K562 (cell line): Measurements from ENCODE around the gene RNF144A. TPM values are rescaled to one million over a fixed set of nuclear protein-coding genes. Genes with fewer than 3 reads are reported as not detected.
A peak's percentile ranks its signal among the peaks of the same experiment; 100 is the strongest.

Source experiments
- ATAC-seq: fragments of 200-7000 bp; cut with Tn5 transposase; 3 replicates; pipeline ENCODE4 v1.9.1; 2020; ENCODE audit warnings: moderate library complexity
- Bru-seq: library from RNA; stranded (reverse); fragments of 400-500 nt; gene quantifications from one replicate; lab custom pipeline; 2021; lab: Mats Ljungman, UMichigan
- BruChase-seq, 2 experiments: library from RNA; stranded (reverse); fragments of 400-500 nt; gene quantifications; one replicate each; lab custom pipeline; 2021; lab: Mats Ljungman, UMichigan
- BruUV-seq: library from RNA; stranded (reverse); fragments of 400-500 nt; replicated peaks from 2 replicates; lab custom pipeline; 2021; lab: Mats Ljungman, UMichigan
- CTCF ChIA-PET: fragments of 300-600 bp; formaldehyde crosslinking; extraction: SDS; loops from one replicate; lab custom pipeline; 2021; ENCODE audit warnings: low intra/inter-chr PET ratio; lab: Yijun Ruan, JAX
- POLR2A ChIA-PET: fragments of 300-600, 350-650 bp; sonication (Branson Sonifier 250); formaldehyde crosslinking; extraction: SDS; loops from one replicate; lab custom pipeline; 2021; ENCODE audit warnings: antibody characterized with exemption, inconsistent platforms; lab: Yijun Ruan, JAX
- DNase-seq, 4 experiments: peaks; one replicate each; pipeline versions ENCODE4 v3.0.0 to v3.0.0-alpha.2; 2011 to 2018; ENCODE audit warnings: low spot score in 3 of 4, mixed read lengths in 3 of 4; ENCODE audit errors: extremely low read depth in 1 of 4
- FAIRE-seq: peaks from 2 replicates; lab custom pipeline; 2011; peaks lifted over from hg19 to GRCh38; lab: Jason Lieb, UNC
- H2AFZ ChIP-seq: 2 replicates; pipeline ENCODE4 v1.6.0; 2011; ENCODE audit warnings: low read depth, low read length, control low read depth, inconsistent platforms
- H3K27ac ChIP-seq: fragments of 200-600 bp; 3 replicates; pipeline ENCODE4 v1.8.0; 2011; ENCODE audit warnings: low read depth, mild to moderate bottlenecking, control low read depth, inconsistent platforms, low read length, moderate library complexity, mixed read lengths; ENCODE audit errors: extremely low read depth
- H3K27me3 ChIP-seq, 2 experiments: fragments of 300-600 bp in 1 of 2; 2 replicates in 1 of 2; 3 replicates in 1 of 2; pipeline versions ENCODE4 v1.6.0 to v1.8.0; 2011; ENCODE audit warnings: inconsistent platforms in 2 of 2, low read length in 2 of 2, mild to moderate bottlenecking in 1 of 2, mixed read lengths in 1 of 2, moderate library complexity in 1 of 2; ENCODE audit not compliant: control insufficient read depth in 2 of 2, insufficient read depth in 2 of 2
- H3K36me3 ChIP-seq: fragments of 300-600 bp; 3 replicates; pipeline ENCODE4 v1.8.0; 2011; ENCODE audit warnings: mild to moderate bottlenecking, low read length, inconsistent platforms; ENCODE audit not compliant: control insufficient read depth, insufficient read depth
- H3K4me1 ChIP-seq, 2 experiments: fragments of 200-600 bp in 1 of 2; replicated peaks in 1 of 2; 2 replicates in 1 of 2; 3 replicates in 1 of 2; pipeline versions ENCODE4 v1.5.1 to v1.8.0; 2011; ENCODE audit warnings: inconsistent platforms in 2 of 2, low read length in 2 of 2, mild to moderate bottlenecking in 1 of 2, mixed read lengths in 1 of 2, moderate library complexity in 1 of 2; ENCODE audit not compliant: control insufficient read depth in 2 of 2, insufficient read depth in 2 of 2
- H3K4me2 ChIP-seq: 2 replicates; pipeline ENCODE4 v1.6.1; 2011; ENCODE audit warnings: low read length, control low read depth, inconsistent platforms, mixed read lengths; ENCODE audit not compliant: insufficient read depth
- H3K4me3 ChIP-seq: fragments of 200-600 bp; sonication (generic), shearing (Covaris generic); 2 replicates; pipeline ENCODE4 v1.5.1; 2016; ENCODE audit warnings: control low read depth, inconsistent platforms
- H3K79me2 ChIP-seq: fragments of 200-600 bp; 3 replicates; pipeline ENCODE4 v1.8.0; 2011; ENCODE audit warnings: low read length, inconsistent platforms; ENCODE audit not compliant: control insufficient read depth, insufficient read depth
- H3K9ac ChIP-seq, 2 experiments: 2 replicates each; pipeline versions ENCODE4 v1.6.0 to v1.6.1; 2011; ENCODE audit warnings: low read depth in 2 of 2, low read length in 2 of 2, control low read depth in 1 of 2, inconsistent platforms in 1 of 2, mild to moderate bottlenecking in 1 of 2, mixed read lengths in 1 of 2; ENCODE audit not compliant: insufficient read depth in 1 of 2
- H3K9me1 ChIP-seq: one replicate; pipeline ENCODE4 v1.6.0; 2011; ENCODE audit warnings: inconsistent platforms, mild to moderate bottlenecking, low read length, moderate library complexity; ENCODE audit not compliant: control insufficient read depth, insufficient read depth
- H3K9me3 ChIP-seq: replicated peaks from 2 replicates; pipeline ENCODE4 v1.5.1; 2011; ENCODE audit warnings: low read depth, low read length, inconsistent platforms; ENCODE audit not compliant: control insufficient read depth, insufficient read depth
- H4K20me1 ChIP-seq: replicated peaks from 2 replicates; pipeline ENCODE4 v1.6.1; 2011; ENCODE audit warnings: low read length, inconsistent platforms, mixed read lengths; ENCODE audit not compliant: control insufficient read depth, insufficient read depth
- FOXJ3 ChIP-seq: sonication (generic); formaldehyde crosslinking; IDR thresholded peaks from 2 replicates; pipeline ENCODE4 v1.4.0; 2020; ENCODE audit warnings: mild to moderate bottlenecking, missing genetic modification reagents
- GATAD2B ChIP-seq: fragments of 450-650 bp; IDR thresholded peaks from 2 replicates; pipeline ENCODE4 v1.6.1; 2017; ENCODE audit warnings: mild to moderate bottlenecking, borderline replicate concordance
- MTA1 ChIP-seq: fragments of 450-650 bp; IDR thresholded peaks from 2 replicates; pipeline ENCODE4 v1.6.1; 2017; ENCODE audit warnings: borderline replicate concordance
- RBFOX2 ChIP-seq: fragments of 200-400 bp; formaldehyde crosslinking; IDR thresholded peaks from 2 replicates; pipeline ENCODE4 v1.6.1; 2017; ENCODE audit warnings: low read depth, mild to moderate bottlenecking, low read length, moderate library complexity
- RBM15 ChIP-seq: fragments of 200-400 bp; formaldehyde crosslinking; IDR thresholded peaks from 2 replicates; pipeline ENCODE4 v1.6.1; 2018; ENCODE audit warnings: mild to moderate bottlenecking, low read length, moderate library complexity; ENCODE audit not compliant: insufficient read depth
- RCOR1 ChIP-seq, 2 experiments: IDR thresholded peaks; 2 replicates each; pipeline ENCODE4 v1.6.1; 2012; ENCODE audit warnings: low read depth in 2 of 2, low read length in 2 of 2, borderline replicate concordance in 1 of 2, improper control_type of control experiment in 1 of 2
- SMARCA4 ChIP-seq: fragments of 450-650 bp; IDR thresholded peaks from 2 replicates; pipeline ENCODE4 v1.6.1; 2016
- SMC3 ChIP-seq: conservative IDR thresholded peaks from 2 replicates; pipeline ENCODE4 v1.6.1; 2011; ENCODE audit warnings: low read depth, low read length, improper control_type of control experiment; ENCODE audit not compliant: insufficient read depth
- WGBS: fragments of 100-300 bp; shearing (Covaris generic); methylation state at CpG from one replicate; pipeline ENCODE4 v1.1.6; 2016; ENCODE audit warnings: low coverage, mixed read lengths; ENCODE audit not compliant: insufficient coverage; ENCODE audit errors: missing lambda C conversion rate; 5-methylcytosine and 5-hydroxymethylcytosine counted together
- in situ Hi-C: fragments of 300-500 bp; cut with MboI; formaldehyde crosslinking; loops from 4 replicates; pipeline ENCODE4 v1.15.0; 2018; ENCODE audit warnings: inconsistent platforms, mixed read lengths
- intact Hi-C: fragments of 100-400 bp; cut with micrococcal nuclease; formaldehyde crosslinking; loops from 2 replicates; pipeline ENCODE4 v1.14.2; 2022
- long read RNA-seq, 3 experiments: library from polyadenylated mRNA in 2 of 3; library from RNA in 1 of 3; unstranded in 2 of 3; stranded (forward) in 1 of 3; transcript quantifications; one replicate each; pipeline ENCODE4 v2.0.0, GENCODE V29; 2019 to 2022
- polyA minus RNA-seq, 3 experiments: library from RNA; depleted of rRNA, polyadenylated mRNA; stranded (reverse); fragments of >200 nt; gene quantifications; 2 replicates each; pipeline ENCODE4 v1.2.3, GENCODE V29; 2011
- polyA plus RNA-seq, 8 experiments: library from polyadenylated mRNA; depleted of rRNA in 4 of 8; stranded (reverse) in 5 of 8; unstranded in 3 of 8; fragments of >200 nt; fragmentation: Nextera tagmentation in 2 of 8; fragmentation: Illumina TruSeq in 1 of 8; extraction: Ambion mirVana in 2 of 8; extraction: Trizol in 1 of 8; gene quantifications; 2 replicates each; pipeline versions ENCODE4 v1.2.1 to v1.2.3, GENCODE V29; 2011 to 2014; ENCODE audit warnings: inconsistent platforms in 1 of 8, missing spikeins in 1 of 8
- total RNA-seq, 7 experiments: library from RNA; depleted of rRNA in 6 of 7; stranded (reverse); fragments of >200 nt in 6 of 7; fragmentation: Illumina TruSeq in 2 of 7; extraction: Trizol in 2 of 7; gene quantifications; 2 replicates each; pipeline versions ENCODE4 v1.2.1 to v1.2.3, GENCODE V29; 2011 to 2021; ENCODE audit warnings: low replicate concordance in 1 of 7
- TF ChIP-seq, protein P1 (sequence below), 2 experiments: fragments of 250-450 bp in 1 of 2; fragments of 450-650 bp in 1 of 2; sonication (Bioruptor Pico) in 1 of 2; IDR thresholded peaks; 2 replicates each; pipeline versions ENCODE4 v1.6.1 to v1.8.0; 2016 to 2021; ENCODE audit warnings: mild to moderate bottlenecking in 2 of 2, moderate library complexity in 2 of 2, missing compliant biosample characterization in 1 of 2, missing genetic modification characterization in 1 of 2
- TF ChIP-seq, protein P2 (sequence below), 2 experiments: IDR thresholded peaks; 2 replicates each; pipeline ENCODE4 v1.6.1; 2012; ENCODE audit warnings: improper control_type of control experiment in 2 of 2, low read depth in 2 of 2, low read length in 2 of 2, borderline replicate concordance in 1 of 2

The RNF144A gene, protein sequence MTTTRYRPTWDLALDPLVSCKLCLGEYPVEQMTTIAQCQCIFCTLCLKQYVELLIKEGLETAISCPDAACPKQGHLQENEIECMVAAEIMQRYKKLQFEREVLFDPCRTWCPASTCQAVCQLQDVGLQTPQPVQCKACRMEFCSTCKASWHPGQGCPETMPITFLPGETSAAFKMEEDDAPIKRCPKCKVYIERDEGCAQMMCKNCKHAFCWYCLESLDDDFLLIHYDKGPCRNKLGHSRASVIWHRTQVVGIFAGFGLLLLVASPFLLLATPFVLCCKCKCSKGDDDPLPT
- 11.4 and 21.2 TPM in 2 replicates for total RNA-seq (2011; cell fraction: chromatin; rRNA removed; ENCODE audit: low replicate concordance)
- total RNA-seq (2011; cell fraction: nucleolus; rRNA removed): 9.5 and 10.4 TPM in 2 replicates
- total RNA-seq (2011; cell fraction: nucleoplasm; rRNA removed): 8.9 and 16.6 TPM in 2 replicates
- total RNA-seq (2014; rRNA removed): 6.4 and 8.2 TPM in 2 replicates
- 6.0 and 6.7 TPM in 2 replicates for total RNA-seq (2014; rRNA removed; fragmentation: Illumina TruSeq; extraction: Trizol)
- 4.7 and 5.7 TPM in 2 replicates for total RNA-seq (2015; rRNA removed; fragmentation: Illumina TruSeq; extraction: Trizol)
- total RNA-seq (2021): 8.8 and 11.3 TPM in 2 replicates
- 9.2 and 12.1 TPM in 2 replicates for polyA plus RNA-seq (2011; rRNA removed)
- polyA plus RNA-seq (2011; cell fraction: cytosol; rRNA removed): 8.8 and 9.9 TPM in 2 replicates
- 8.5 and 10.0 TPM in 2 replicates for polyA plus RNA-seq (2011; cell fraction: nucleus; rRNA removed)
- 5.0 and 11.1 TPM in 2 replicates for polyA plus RNA-seq (2012)
- polyA plus RNA-seq (2014; fragmentation: Illumina TruSeq; extraction: Trizol): 6.1 and 7.4 TPM in 2 replicates
- polyA plus RNA-seq (2014; fragmentation: Nextera tagmentation; extraction: Ambion mirVana): 1 to 10 TPM in 1 of 2 experiments, under 1 TPM in 1; 0.96 to 1.4 TPM
- polyA plus RNA-seq (2014; rRNA removed): 6.2 and 7.0 TPM in 2 replicates
- 14.2 and 14.3 TPM in 2 replicates for polyA minus RNA-seq (2011; rRNA and poly(A)+ RNA removed)
- 13.1 and 13.8 TPM in 2 replicates for polyA minus RNA-seq (2011; cell fraction: cytosol; rRNA and poly(A)+ RNA removed)
- polyA minus RNA-seq (2011; cell fraction: nucleus; rRNA and poly(A)+ RNA removed): 10.2 and 14.2 TPM in 2 replicates
- Bru-seq, nascent RNA: percentile 58 among the genes with signal in this experiment
- BruChase-seq, experiment 1, labeled RNA remaining after a 2-hour chase: percentile 55 among the genes with signal in this experiment
- BruChase-seq, experiment 2, labeled RNA remaining after a 6-hour chase: percentile 55 among the genes with signal in this experiment
- long read RNA-seq, experiment 1, full-length matches to known transcripts: 4 of 27 reads
- long read RNA-seq, experiment 1, partial matches to known transcripts: 6 of 27 reads
- long read RNA-seq, experiment 1, other reads (novel, unspliced or antisense): 17 of 27 reads
- long read RNA-seq, experiment 2, partial matches to known transcripts: 0 of 3 reads
- long read RNA-seq, experiment 2, other reads (novel, unspliced or antisense): 3 of 3 reads
- long read RNA-seq, experiment 3, full-length matches to known transcripts: 1 of 4 reads
- long read RNA-seq, experiment 3, partial matches to known transcripts: 1 of 4 reads
- long read RNA-seq, experiment 3, other reads (novel, unspliced or antisense): 2 of 4 reads

DNA sequence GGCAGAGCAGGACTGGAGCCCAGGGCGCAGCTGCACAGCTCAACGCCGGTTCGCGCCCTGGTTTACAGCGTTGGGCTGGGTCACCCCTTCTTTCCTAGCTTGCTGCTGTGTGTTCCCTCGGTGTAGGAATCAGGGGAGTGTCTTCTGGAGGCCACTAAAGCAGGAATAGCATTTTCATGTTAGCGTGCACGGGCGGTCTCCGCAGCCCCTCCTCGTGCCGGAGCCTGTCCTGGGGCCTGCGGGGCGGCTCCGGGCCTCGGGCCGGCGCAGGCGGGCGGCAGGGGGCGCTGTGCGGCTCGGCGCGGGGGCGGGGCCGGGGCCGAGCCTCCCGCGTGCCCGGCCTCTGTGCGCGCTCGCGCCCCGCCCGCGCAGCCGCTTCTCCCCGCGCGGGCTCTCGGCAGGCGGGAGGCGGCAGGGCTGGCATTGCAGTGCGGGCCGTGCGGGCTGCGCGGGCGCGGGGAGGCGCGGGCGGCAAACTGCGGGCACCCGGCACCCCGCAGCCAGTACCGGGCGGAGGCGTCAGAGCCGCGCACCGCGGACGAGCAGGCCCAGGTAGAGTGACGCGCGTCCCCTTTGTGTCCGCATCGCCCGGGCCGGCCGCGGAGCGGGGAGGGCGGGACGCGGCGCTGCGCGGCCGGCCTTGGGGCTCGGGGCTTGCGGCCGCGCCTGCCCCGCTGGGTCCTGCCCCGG is at the start of gene RNF144A:
RNF144A (plus strand) TSS at position 342 of the 690 bp plus-strand sequence. CDS start 79,515 bp downstream, outside the sequence.
- Histone ChIP-seq H3K79me2 (no peaks in the 10 kb centered on the region), H3K9me1 (no peaks in the 10 kb centered on the region), H3K9ac (peak within 1 kb of the TSS; percentile 63 to 91; a peak in 3 of 4 replicates), H3K27ac (peak within 1 kb of the TSS; percentile 51; the same call in 1 of the 3 replicates), H2AFZ (peak within 1 kb of the TSS; percentile 92), H4K20me1 (peaks cover 4% of the 10 kb centered on the region; the same call in 1 of the 2 replicates), H3K9me3 (no peaks in the 10 kb centered on the region), H3K4me3 (peak within 1 kb of the TSS; percentile 61), H3K36me3 (no peaks in the 10 kb centered on the region), H3K27me3 (0 out of 5 replicates have a peak, but pooled peaks cover 0 to 4% of the 10 kb centered on the region in 2 experiments), H3K4me1 (peaks cover 3 to 25% of the 10 kb centered on the region in 2 experiments; a peak in 4 of 5 replicates), H3K4me2 (peak within 1 kb of the TSS; percentile 63)
- FAIRE-seq: no peak
- DNase-seq: peak; percentile 75 to 93 (median 92)
- no TSS peak for BruUV-seq
- intact Hi-C loops (loop anchor here (2.0 to 5.0 kb wide), 4 partner anchors 20 to 165 kb away; no protein-coding TSS in a partner anchor), in situ Hi-C loops (no loop called here)
- ChIA-PET CTCF (interaction anchor here (0.8 to 1.1 kb wide), 3 partner anchors 90 to 91 kb away, joined by 3 to 4 read pairs (median 3); no protein-coding TSS in a partner anchor), POLR2A (interaction anchor here (0.5 to 1.5 kb wide), 3 partner anchors 20 to 168 kb away, joined by 3 to 5 read pairs (median 3); no protein-coding TSS in a partner anchor)
- 9% methylated on average over 49 of the region's 90 CpGs for WGBS
- ATAC-seq: peak; percentile 88
- TF ChIP-seq RBM15: no peak
- TF ChIP-seq MTA1: no peak
- TF ChIP-seq, protein P1, sequence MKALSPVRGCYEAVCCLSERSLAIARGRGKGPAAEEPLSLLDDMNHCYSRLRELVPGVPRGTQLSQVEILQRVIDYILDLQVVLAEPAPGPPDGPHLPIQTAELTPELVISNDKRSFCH (CRISPR knock-in tag; IDR thresholded peaks at IDR 0.05): no peak
- TF ChIP-seq, protein P1 (tag; IDR thresholded peaks at IDR 0.05): 0 out of 2 replicates have a peak, but pooled peaks have one; percentile 50
- TF ChIP-seq GATAD2B: peak; percentile 86
- no peak for TF ChIP-seq SMARCA4
- TF ChIP-seq RBFOX2: peak; percentile 57; the same call in 1 of the 2 replicates
- TF ChIP-seq, protein P2, sequence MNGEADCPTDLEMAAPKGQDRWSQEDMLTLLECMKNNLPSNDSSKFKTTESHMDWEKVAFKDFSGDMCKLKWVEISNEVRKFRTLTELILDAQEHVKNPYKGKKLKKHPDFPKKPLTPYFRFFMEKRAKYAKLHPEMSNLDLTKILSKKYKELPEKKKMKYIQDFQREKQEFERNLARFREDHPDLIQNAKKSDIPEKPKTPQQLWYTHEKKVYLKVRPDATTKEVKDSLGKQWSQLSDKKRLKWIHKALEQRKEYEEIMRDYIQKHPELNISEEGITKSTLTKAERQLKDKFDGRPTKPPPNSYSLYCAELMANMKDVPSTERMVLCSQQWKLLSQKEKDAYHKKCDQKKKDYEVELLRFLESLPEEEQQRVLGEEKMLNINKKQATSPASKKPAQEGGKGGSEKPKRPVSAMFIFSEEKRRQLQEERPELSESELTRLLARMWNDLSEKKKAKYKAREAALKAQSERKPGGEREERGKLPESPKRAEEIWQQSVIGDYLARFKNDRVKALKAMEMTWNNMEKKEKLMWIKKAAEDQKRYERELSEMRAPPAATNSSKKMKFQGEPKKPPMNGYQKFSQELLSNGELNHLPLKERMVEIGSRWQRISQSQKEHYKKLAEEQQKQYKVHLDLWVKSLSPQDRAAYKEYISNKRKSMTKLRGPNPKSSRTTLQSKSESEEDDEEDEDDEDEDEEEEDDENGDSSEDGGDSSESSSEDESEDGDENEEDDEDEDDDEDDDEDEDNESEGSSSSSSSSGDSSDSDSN (IDR thresholded peaks at IDR 0.05; ENCODE audit: borderline replicate concordance in 1 of 2, low read depth in 2 of 2, low read length in 2 of 2): 0 out of 4 replicates have a peak, but pooled peaks of 1 of the 2 experiments have one; percentile 22
- no peak for TF ChIP-seq FOXJ3 (CRISPR knock-in tag)
- no peak for TF ChIP-seq SMC3
- TF ChIP-seq RCOR1 (IDR thresholded peaks at IDR 0.05; ENCODE audit: borderline replicate concordance in 1 of 2, low read depth in 2 of 2, low read length in 2 of 2): no peak
